Measurements from ENCODE around the gene FRMD8.
A peak's percentile ranks its signal among the peaks of the same experiment; 100 is the strongest.

Gene FRMD8

GRCh38 chr11:65377036-65377435 lies 9.4 kb upstream of the FRMD8 start:
- DNase-seq = no peak

DNA sequence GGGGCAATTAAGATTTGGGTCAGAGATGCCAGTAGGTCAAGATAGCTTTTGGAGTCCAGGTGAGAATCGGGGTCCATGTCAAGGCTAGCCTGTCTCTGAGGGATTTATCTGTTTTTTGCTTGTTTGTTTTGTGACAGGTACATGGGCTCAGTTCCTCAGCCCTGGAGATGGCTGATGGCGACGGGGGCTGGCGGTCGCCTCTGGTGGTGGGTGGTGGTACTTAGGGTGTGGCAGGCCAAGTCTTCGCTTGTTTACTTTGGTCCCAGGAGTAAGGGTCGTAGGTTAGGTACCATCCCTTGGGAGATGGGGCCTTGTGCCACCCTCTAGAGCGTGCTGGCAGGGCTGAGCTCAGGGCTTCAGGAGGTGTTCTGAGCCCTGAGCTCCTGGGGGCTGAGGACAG lies 8.7 kb upstream of the FRMD8 start:
- no peak for DNase-seq

GRCh38 chr11:65378208-65378927 lies 8.1 kb upstream of the FRMD8 start:
- DNase-seq = no peak

GRCh38 chr11:65378928-65379638 lies 7.4 kb upstream of the FRMD8 start:
- DNase-seq = no peak

DNA sequence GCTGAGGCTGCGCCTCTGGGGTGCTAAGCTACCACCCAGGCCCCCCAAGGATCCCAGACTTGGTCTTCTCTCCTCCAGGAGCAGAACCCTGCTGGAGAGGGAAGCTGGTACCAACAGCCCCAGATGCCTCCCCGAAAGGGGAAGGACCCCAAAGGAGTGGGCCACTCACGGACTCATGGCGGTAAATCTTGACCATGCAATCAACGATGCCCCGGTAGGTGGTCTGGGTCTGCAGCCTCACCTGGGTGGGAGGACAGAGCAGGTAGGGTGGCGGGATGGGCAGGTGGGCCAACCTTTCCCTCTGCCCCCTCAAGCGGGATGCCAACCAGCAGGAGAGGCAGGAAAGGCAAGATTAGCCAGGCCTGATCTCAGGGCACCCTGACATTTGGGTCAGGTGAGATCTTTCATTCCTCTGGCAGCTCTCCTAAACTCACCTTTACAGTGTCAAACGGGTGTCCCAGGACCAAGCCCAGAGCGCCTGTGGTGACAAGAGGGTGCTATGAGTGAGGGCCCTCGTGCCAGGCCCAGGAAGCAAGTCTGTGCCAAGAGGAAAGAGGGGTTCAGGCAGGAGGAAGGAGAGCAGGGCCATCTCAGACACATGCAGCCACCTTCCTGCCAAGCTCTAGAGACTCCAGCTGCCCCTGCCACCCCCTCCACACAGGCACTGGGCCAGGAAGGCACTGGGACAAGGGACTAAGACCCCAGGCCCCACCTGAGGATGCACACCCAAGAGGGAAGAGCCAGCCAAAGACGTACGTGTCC lies 6.6 kb upstream of the FRMD8 start:
- no peak for DNase-seq

DNA sequence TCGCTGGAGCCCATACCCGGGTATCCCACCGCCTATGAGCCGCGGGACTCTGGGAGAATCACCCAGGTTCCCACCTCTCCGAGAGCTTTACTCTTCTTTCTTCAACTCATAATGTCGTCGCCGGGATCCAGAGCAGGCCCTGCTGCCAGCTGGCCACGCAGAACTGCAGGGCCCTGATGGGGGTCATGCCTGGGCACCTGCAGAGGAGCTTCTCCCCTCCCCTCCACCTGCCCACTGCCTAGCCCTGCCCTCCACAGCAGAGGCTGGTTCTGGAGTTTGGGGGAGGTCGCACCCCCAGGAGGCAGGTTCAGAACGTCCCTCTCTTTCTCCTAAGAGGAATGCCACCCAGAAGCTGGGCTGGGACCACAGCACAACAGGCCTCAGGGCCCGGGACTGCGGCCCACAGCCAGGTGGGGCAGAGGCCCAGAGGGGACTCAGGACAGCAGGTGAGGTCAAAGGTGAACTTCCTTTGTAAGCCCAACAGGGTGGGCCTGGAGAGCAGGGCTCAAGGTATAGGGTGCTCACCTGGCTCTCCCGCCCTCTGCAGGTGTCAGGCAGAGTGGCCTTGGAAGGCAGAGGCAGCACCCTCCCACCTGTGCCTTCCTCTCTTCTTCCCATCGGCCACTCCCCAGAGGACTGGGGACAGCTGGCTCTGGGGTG lies 5.8 kb upstream of the FRMD8 start:
- no peak for DNase-seq

DNA sequence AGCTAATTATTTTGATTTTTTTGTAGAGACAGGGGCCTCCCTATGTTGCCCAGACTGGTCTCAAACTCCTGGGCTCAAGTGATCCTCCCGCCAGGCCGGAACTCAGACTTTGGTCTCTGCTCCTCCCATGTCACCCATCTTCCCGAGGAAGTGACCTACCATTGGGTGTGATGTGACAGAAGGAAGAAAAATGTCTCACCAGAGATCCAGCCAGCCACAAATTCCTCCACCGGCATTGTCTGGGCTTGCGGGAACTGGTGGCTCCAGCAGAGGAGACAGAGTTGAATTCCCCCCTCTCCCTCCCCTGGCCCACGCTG lies 4.8 kb upstream of the FRMD8 start:
- DNase-seq = no peak

GRCh38 chr11:65382033-65382803 lies 4.2 kb upstream of the FRMD8 start, which contains the start of gene SLC25A45:
Gene SLC25A45 (minus strand): TSS chr11:65382646. CDS start chr11:65381951, 695 bp downstream.
- DNase-seq = peak; percentile 95

- peak; percentile 23 for DNase-seq
Observed at GRCh38 chr11:65382804-65383368, 3.6 kb upstream of the FRMD8 start.

DNA sequence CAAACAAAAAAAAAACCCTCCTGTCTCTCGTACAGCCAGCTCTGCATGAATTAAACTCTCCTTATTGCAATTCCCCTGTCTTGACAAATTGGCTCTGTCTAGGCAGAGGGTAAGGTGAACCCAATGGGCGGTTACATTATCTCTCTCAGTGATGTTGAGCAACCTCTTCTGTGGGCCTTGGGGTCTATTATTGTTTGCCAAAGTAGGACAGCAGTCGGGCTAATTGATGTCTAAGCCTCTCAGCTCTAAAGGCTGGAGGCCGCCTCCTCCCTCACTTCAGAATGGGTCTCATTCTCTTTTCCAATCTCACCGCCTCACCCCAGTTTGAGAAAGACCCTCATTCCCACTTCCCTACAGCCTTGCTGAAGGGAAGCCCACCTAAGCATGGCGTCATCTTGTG lies 2.7 kb upstream of the FRMD8 start:
- DNase-seq = no peak

GRCh38 chr11:65384301-65384889 lies 2.0 kb upstream of the FRMD8 start:
- DNase-seq = peak; percentile 32

DNA sequence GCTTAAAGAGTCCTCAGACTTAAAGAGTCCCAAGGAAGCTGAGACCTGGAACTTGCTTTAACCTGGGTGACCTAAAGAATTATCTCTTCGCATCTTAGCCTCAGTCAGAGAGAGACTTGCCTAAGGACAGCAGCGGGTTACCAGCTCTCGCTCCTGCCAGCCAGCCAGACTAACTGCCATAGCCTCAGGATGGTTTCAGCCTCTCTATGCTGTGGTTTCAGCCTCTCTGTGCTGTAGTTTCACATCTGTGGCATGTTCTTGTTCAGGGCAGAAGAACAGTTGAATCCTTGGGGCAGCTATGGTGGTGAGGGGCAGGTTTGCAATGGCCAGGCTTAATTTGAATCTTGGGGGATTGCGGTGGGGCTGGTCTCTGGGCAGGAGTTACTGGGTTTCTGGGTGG lies 2.3 kb downstream of the FRMD8 start:
- DNase-seq = no peak

- no peak for DNase-seq
Observed at GRCh38 chr11:65389294-65389980, 3.0 kb downstream of the FRMD8 start.

GRCh38 chr11:65390099-65390941 lies 3.9 kb downstream of the FRMD8 start:
- no peak for DNase-seq

GRCh38 chr11:65390996-65391395 lies 4.6 kb downstream of the FRMD8 start:
- DNase-seq = no peak

GRCh38 chr11:65392186-65392829 lies 5.9 kb downstream of the FRMD8 start:
- DNase-seq = no peak

GRCh38 chr11:65392899-65393298 lies 6.5 kb downstream of the FRMD8 start:
- no peak for DNase-seq

GRCh38 chr11:65393513-65394079 lies 7.2 kb downstream of the FRMD8 start:
- DNase-seq = no peak

DNA sequence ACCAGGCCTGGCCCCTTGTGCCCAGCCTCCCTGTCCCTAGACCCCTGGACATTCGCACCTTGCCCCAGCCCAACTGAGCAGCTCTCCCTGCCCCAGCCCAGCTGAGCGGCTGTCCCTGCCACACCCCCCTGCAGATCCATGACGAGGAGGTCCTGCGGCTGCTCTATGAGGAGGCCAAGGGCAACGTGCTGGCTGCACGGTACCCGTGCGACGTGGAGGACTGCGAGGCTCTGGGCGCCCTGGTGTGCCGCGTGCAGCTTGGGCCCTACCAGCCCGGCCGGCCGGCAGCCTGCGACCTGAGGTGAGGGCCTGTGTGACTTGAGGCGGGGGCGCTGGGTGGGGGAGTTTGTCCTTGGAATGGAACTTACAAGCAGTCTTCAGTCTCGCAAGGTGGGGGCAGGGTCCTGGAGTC lies 7.7 kb downstream of the FRMD8 start:
- DNase-seq = no peak

Data from stimulated activated CD4-positive, alpha-beta T cell treated with anti-CD3 and anti-CD28 coated beads, Interleukin-15, amount 100 ng/mL, for 24 hours (primary cell).